GM23338 (cell line): ENCODE measurements around the gene KLK10. TPM values are rescaled to one million over a fixed set of nuclear protein-coding genes. Genes with fewer than 3 reads are reported as not detected.
A peak's percentile ranks its signal among the peaks of the same experiment; 100 is the strongest.
"Not testable (repeated sequence)": the region's sequence is repeated elsewhere in the genome, so short reads cannot be mapped to it uniquely, and the experiment has no call there.

Source experiments
- ATAC-seq: fragments of 200-7000 bp; cut with Tn5 transposase; 3 replicates; pipeline ENCODE4 v1.9.1; 2020
- DNase-seq: peaks from one replicate; pipeline ENCODE4 v3.0.0-alpha.2; 2015; ENCODE audit warnings: low spot score
- H2AFZ ChIP-seq: fragments of 200-600 bp; sonication (generic); 2 replicates; pipeline ENCODE4 v1.8.0; 2016; ENCODE audit warnings: antibody characterized with exemption, mild to moderate bottlenecking, moderate library complexity
- H3F3A ChIP-seq: fragments of 200-600 bp; sonication (generic); replicated peaks from 2 replicates; pipeline ENCODE4 v1.8.0; 2017; ENCODE audit warnings: antibody characterized with exemption, mixed run types, low read depth
- H3K27ac ChIP-seq: fragments of 200-600 bp; sonication (generic); 2 replicates; pipeline ENCODE4 v1.6.1; 2016; ENCODE audit warnings: low read depth
- H3K27me3 ChIP-seq: fragments of 200-600 bp; sonication (generic); 2 replicates; pipeline ENCODE4 v1.8.0; 2016; ENCODE audit warnings: mild to moderate bottlenecking, mixed run types, moderate library complexity; ENCODE audit not compliant: insufficient read depth
- H3K36me3 ChIP-seq: fragments of 200-600 bp; sonication (generic); 2 replicates; pipeline ENCODE4 v1.8.0; 2016; ENCODE audit warnings: mild to moderate bottlenecking; ENCODE audit not compliant: insufficient read depth
- H3K4me1 ChIP-seq: fragments of 200-600 bp; sonication (generic); 2 replicates; pipeline ENCODE4 v1.8.0; 2016; ENCODE audit warnings: mild to moderate bottlenecking, moderate library complexity; ENCODE audit not compliant: insufficient read depth
- H3K4me2 ChIP-seq: fragments of 200-600 bp; sonication (generic); 2 replicates; pipeline ENCODE4 v1.7.1; 2017; ENCODE audit warnings: mixed run types
- H3K4me3 ChIP-seq: fragments of 200-600 bp; sonication (generic); 2 replicates; pipeline ENCODE4 v1.6.1; 2016; ENCODE audit warnings: mixed run types
- H3K79me2 ChIP-seq: fragments of 200-600 bp; sonication (generic); replicated peaks from 2 replicates; pipeline ENCODE4 v1.8.0; 2017; ENCODE audit warnings: mild to moderate bottlenecking; ENCODE audit not compliant: insufficient read depth
- H3K9me2 ChIP-seq: fragments of 200-600 bp; sonication (generic); 2 replicates; pipeline ENCODE4 v1.8.0; 2017; ENCODE audit not compliant: insufficient read depth
- H4K20me1 ChIP-seq: fragments of 200-600 bp; sonication (generic); replicated peaks from 2 replicates; pipeline ENCODE4 v1.8.0; 2017; ENCODE audit warnings: mild to moderate bottlenecking; ENCODE audit not compliant: insufficient read depth
- H3K27ac Mint-ChIP-seq: 2 replicates; pipeline ENCODE4 v1.8.0; 2020; ENCODE audit warnings: inconsistent platforms, mild to moderate bottlenecking, moderate library complexity, mixed read lengths
- H3K27me3 Mint-ChIP-seq: 3 replicates; pipeline ENCODE4 v1.8.0; 2022; ENCODE audit warnings: low read depth, mild to moderate bottlenecking, moderate library complexity, mixed read lengths, inconsistent platforms; ENCODE audit not compliant: insufficient read depth, poor library complexity
- H3K36me3 Mint-ChIP-seq: 3 replicates; pipeline ENCODE4 v1.8.0; 2021; ENCODE audit warnings: low read depth, mild to moderate bottlenecking, inconsistent platforms, moderate library complexity, mixed read lengths
- H3K4me1 Mint-ChIP-seq: 3 replicates; pipeline ENCODE4 v1.8.0; 2020; ENCODE audit warnings: mild to moderate bottlenecking, inconsistent platforms, mixed read lengths
- H3K4me3 Mint-ChIP-seq: 3 replicates; pipeline ENCODE4 v1.8.0; 2021; ENCODE audit warnings: moderate library complexity, mild to moderate bottlenecking, inconsistent platforms, mixed read lengths
- H3K9me3 Mint-ChIP-seq: 3 replicates; pipeline ENCODE4 v1.8.0; 2020; ENCODE audit warnings: moderate library complexity, mild to moderate bottlenecking, inconsistent platforms, mixed read lengths
- CTCF ChIP-seq, 2 experiments: fragments of 200-600 bp in 1 of 2; sonication (generic) in 1 of 2; conservative IDR thresholded peaks; 2 replicates each; pipeline versions ENCODE4 v1.5.1 to v1.6.1; 2016 to 2017; ENCODE audit warnings: antibody characterized with exemption in 2 of 2, low read depth in 2 of 2, mild to moderate bottlenecking in 2 of 2, moderate library complexity in 1 of 2
- NANOG ChIP-seq: IDR thresholded peaks from 2 replicates; pipeline ENCODE4 v1.6.1; 2016; ENCODE audit warnings: antibody characterized with exemption, borderline replicate concordance
- POLR2AphosphoS5 ChIP-seq: IDR thresholded peaks from 2 replicates; pipeline ENCODE4 v1.6.1; 2016; ENCODE audit warnings: antibody characterized with exemption, low read depth
- STAT1 ChIP-seq: IDR thresholded peaks from one replicate; pipeline ENCODE4 v1.6.1; 2016; ENCODE audit warnings: antibody characterized with exemption; ENCODE audit not compliant: unreplicated experiment
- ZNF114 ChIP-seq: fragments of 250-450 bp; sonication (Bioruptor Pico); IDR thresholded peaks from 2 replicates; pipeline ENCODE4 v1.5.0; 2020; ENCODE audit warnings: mild to moderate bottlenecking, moderate library complexity
- ZNF331 ChIP-seq: fragments of 250-450 bp; sonication (Bioruptor Pico); IDR thresholded peaks from 2 replicates; pipeline ENCODE4 v1.5.0; 2020; ENCODE audit warnings: low read depth, mild to moderate bottlenecking, moderate library complexity
- ZNF462 ChIP-seq: fragments of 250-450 bp; sonication (Bioruptor Pico); IDR thresholded peaks from 2 replicates; pipeline ENCODE4 v1.5.0; 2020; ENCODE audit warnings: mild to moderate bottlenecking, moderate library complexity
- polyA plus RNA-seq: library from polyadenylated mRNA; unstranded; fragments of >200 nt; fragmentation: Nextera tagmentation; extraction: Ambion mirVana; gene quantifications from 2 replicates; pipeline ENCODE4 v1.2.1, GENCODE V29; 2016
- total RNA-seq: library from RNA; depleted of rRNA; stranded (reverse); fragments of >200 nt; shearing (Covaris generic); gene quantifications from 2 replicates; pipeline ENCODE4 v1.2.3, GENCODE V29; 2014
- TF ChIP-seq, protein P1 (sequence below): IDR thresholded peaks from one replicate; pipeline ENCODE4 v1.6.1; 2018; ENCODE audit warnings: antibody characterized with exemption; ENCODE audit not compliant: unreplicated experiment

KLK10 gene
- total and polyA plus RNA-seq, 2 experiments from 2014 or later: 6.1 to 6.6 TPM

GRCh38 chr19:50992666-50993035, 26.9 kb downstream of the KLK10 start:
- Histone ChIP-seq H3K79me2 (no peaks in the 10 kb centered on the region), H4K20me1 (no peaks in the 10 kb centered on the region), H3K36me3 (no peaks in the 10 kb centered on the region), H3F3A (no peaks in the 10 kb centered on the region), H3K4me3 (no peak overlapping the region), H3K4me2 (no peak overlapping the region), H3K27ac (no peak overlapping the region), H3K9me2 (no peaks in the 10 kb centered on the region), H3K4me1 (no peaks in the 10 kb centered on the region), H3K27me3 (no peaks in the 10 kb centered on the region), H2AFZ (no peak overlapping the region)
- peaks cover 13% of the 10 kb centered on the region for H3K27me3 Mint-ChIP-seq
- DNase-seq (no peak), ATAC-seq (no peak)
- no peaks in the 10 kb centered on the region for H3K4me1 Mint-ChIP-seq
- H3K36me3 Mint-ChIP-seq: no peaks in the 10 kb centered on the region
- H3K27ac Mint-ChIP-seq: no peak overlapping the region
- H3K4me3 Mint-ChIP-seq: no peak overlapping the region
- TF ChIP-seq NANOG (no peak), CTCF (conservative IDR thresholded peaks at IDR 0.05; ENCODE audit: low read depth in 2 of 2) (no peak), ZNF114 (no peak), ZNF331 (CRISPR knock-in tag) (no peak), ZNF462 (no peak), POLR2AphosphoS5 (no peak), STAT1 (no peak)
- TF ChIP-seq, protein P1, sequence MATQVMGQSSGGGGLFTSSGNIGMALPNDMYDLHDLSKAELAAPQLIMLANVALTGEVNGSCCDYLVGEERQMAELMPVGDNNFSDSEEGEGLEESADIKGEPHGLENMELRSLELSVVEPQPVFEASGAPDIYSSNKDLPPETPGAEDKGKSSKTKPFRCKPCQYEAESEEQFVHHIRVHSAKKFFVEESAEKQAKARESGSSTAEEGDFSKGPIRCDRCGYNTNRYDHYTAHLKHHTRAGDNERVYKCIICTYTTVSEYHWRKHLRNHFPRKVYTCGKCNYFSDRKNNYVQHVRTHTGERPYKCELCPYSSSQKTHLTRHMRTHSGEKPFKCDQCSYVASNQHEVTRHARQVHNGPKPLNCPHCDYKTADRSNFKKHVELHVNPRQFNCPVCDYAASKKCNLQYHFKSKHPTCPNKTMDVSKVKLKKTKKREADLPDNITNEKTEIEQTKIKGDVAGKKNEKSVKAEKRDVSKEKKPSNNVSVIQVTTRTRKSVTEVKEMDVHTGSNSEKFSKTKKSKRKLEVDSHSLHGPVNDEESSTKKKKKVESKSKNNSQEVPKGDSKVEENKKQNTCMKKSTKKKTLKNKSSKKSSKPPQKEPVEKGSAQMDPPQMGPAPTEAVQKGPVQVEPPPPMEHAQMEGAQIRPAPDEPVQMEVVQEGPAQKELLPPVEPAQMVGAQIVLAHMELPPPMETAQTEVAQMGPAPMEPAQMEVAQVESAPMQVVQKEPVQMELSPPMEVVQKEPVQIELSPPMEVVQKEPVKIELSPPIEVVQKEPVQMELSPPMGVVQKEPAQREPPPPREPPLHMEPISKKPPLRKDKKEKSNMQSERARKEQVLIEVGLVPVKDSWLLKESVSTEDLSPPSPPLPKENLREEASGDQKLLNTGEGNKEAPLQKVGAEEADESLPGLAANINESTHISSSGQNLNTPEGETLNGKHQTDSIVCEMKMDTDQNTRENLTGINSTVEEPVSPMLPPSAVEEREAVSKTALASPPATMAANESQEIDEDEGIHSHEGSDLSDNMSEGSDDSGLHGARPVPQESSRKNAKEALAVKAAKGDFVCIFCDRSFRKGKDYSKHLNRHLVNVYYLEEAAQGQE: no peak
- peaks cover 7% of the 10 kb centered on the region; the same call in 2 of the 3 replicates for H3K9me3 Mint-ChIP-seq

DNA sequence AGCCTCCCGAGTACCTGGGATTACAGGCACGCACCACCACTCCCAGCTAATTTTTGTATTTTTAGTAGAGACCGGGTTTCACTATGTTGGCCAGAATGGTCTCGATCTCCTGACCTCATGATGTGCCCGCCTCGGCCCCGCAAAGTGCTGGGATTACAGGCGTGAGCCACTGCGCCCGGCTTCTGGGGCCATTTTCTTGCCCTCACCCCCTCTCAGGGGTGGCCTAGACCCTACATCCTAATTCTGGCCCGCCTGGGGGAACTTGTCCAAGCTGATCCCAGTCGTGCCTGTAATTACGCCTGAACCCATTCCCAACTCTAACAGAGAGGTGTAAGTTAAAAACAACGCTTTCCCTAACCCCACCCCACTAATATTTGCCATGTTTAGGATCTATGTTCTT, 35.1 kb downstream of the KLK10 start:
- H3K4me1 ChIP-seq, DNase-seq, H3K79me2 ChIP-seq, H3K4me1 Mint-ChIP-seq, H4K20me1 ChIP-seq, H3K9me2 ChIP-seq, H3K27ac ChIP-seq, H3F3A ChIP-seq, H3K9me3 Mint-ChIP-seq, H3K36me3 Mint-ChIP-seq, H3K36me3 ChIP-seq, ATAC-seq, H3K27ac Mint-ChIP-seq, H3K27me3 Mint-ChIP-seq: not testable (repeated sequence)
- Histone ChIP-seq H3K4me3 (peak overlapping the region; percentile 64), H3K4me2 (peak overlapping the region; percentile 84), H2AFZ (peak overlapping the region; percentile 93), H3K27me3 (peaks cover 22% of the 10 kb centered on the region)
- H3K4me3 Mint-ChIP-seq: peak overlapping the region; percentile 50; the same call in 2 of the 3 replicates
